ENCODE results near the gene MAIP1.
"Not testable (repeated sequence)": the region's sequence is repeated elsewhere in the genome, so short reads cannot be mapped to it uniquely, and the experiment has no call there.

Gene MAIP1

DNA sequence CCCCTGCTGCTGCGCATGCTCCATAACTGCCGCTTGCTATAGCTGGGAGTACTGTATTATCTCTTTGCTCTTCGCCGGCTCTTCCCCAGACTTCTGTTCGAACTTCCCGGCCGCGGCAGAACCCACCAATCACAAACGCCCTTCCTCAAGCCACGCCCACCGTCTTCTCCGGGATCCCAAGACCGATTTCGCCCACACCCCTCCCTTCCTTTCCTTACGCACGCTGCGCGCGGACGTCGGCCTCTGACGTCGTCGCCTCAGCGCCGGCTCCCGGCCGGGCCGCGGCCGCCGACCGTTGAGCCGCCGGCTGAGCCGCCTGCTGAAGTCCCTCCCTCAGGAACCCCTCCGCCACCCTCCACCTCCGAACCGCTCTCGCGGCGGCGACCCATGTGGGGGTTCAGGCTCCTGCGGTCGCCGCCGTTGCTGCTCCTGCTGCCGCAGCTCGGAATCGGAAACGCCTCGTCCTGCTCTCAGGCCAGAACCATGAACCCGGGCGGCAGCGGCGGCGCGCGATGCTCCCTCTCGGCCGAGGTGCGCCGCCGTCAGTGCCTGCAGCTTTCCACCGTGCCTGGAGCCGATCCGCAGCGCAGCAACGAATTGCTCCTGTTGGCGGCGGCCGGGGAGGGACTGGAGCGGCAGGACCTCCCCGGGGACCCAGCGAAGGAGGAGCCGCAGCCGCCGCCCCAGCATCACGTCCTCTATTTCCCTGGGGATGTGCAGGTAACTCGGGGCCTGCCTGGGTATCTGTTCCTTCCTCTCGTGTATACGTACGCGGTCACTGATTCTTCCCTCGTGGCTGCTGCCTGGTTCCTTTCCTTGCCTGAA, 44.1 kb upstream of the MAIP1 start, which contains the start of gene C2orf69:
Gene C2orf69 (plus strand): TSS at position 242 of the 825 bp plus-strand sequence. CDS start 146 bp downstream, at position 388.
- Histone ChIP-seq H4K20me1 (ENCODE audit: insufficient read depth, low read length) (no peaks in the 10 kb centered on the region), H3F3A (ENCODE audit: insufficient read depth, low read length) (peaks cover 12% of the 10 kb centered on the region; the same call in 1 of the 2 replicates), H3K4me1 (ENCODE audit: low read length) (peaks cover 8% of the 10 kb centered on the region), H3K4me2 (ENCODE audit: low read depth, low read length) (peak within 1 kb of the TSS; percentile 60), H3K9me3 (replicated peaks; ENCODE audit: insufficient read depth, low read length) (no peaks in the 10 kb centered on the region), H3K4me3 (ENCODE audit: low read length) (peak within 1 kb of the TSS; percentile 81), H3K9ac (ENCODE audit: low read length) (peak within 1 kb of the TSS; percentile 89), H2AFZ (ENCODE audit: low read length) (peak within 1 kb of the TSS; percentile 61), H3K27ac (ENCODE audit: low read length) (peak within 1 kb of the TSS; percentile 88), H3K79me2 (ENCODE audit: low read length) (peaks cover 42% of the 10 kb centered on the region), H3K36me3 (replicated peaks; ENCODE audit: insufficient read depth, low read length) (no peaks in the 10 kb centered on the region), H3K27me3 (replicated peaks; ENCODE audit: insufficient read depth, low read length) (no peaks in the 10 kb centered on the region), H3K9me2 (replicated peaks; ENCODE audit: insufficient read depth, low read length) (no peaks in the 10 kb centered on the region)
- TF ChIP-seq EZH2 (optimal IDR thresholded peaks at IDR 0.05; ENCODE audit: low read depth, low read length) (no peak), CTCF (IDR thresholded peaks at IDR 0.05; ENCODE audit: low read length) (0 out of 2 replicates have a peak, but pooled peaks have one; percentile 2)
- peak; percentile 97 for DNase-seq

DNA sequence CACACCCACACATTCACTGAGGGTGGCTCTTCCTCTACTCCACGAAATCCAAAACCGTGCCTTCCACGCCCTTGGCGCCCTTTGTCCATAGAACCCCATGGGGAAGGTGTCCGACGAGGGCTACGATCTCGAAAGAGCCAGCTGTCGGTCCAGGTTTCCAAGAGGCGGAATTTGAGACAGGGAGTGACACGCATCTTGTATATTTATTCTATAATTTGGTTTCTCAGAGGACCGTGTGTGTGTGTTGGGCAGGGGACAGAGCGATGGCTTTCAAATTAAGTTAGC, 43.6 kb upstream of the MAIP1 start:
- peak overlapping the region; percentile 60 for H3K4me2 ChIP-seq (ENCODE audit: low read depth, low read length)
- no peaks in the 10 kb centered on the region for H3K9me3 ChIP-seq (replicated peaks; ENCODE audit: insufficient read depth, low read length)
- peak overlapping the region; percentile 61 for H2AFZ ChIP-seq (ENCODE audit: low read length)
- peak; percentile 38 for DNase-seq
- no peaks in the 10 kb centered on the region for H3K27me3 ChIP-seq (replicated peaks; ENCODE audit: insufficient read depth, low read length)
- peaks cover 12% of the 10 kb centered on the region; the same call in 1 of the 2 replicates for H3F3A ChIP-seq (ENCODE audit: insufficient read depth, low read length)
- no peaks in the 10 kb centered on the region for H4K20me1 ChIP-seq (ENCODE audit: insufficient read depth, low read length)
- H3K4me3 ChIP-seq (ENCODE audit: low read length): peak overlapping the region; percentile 81
- H3K9me2 ChIP-seq (replicated peaks; ENCODE audit: insufficient read depth, low read length): no peaks in the 10 kb centered on the region
- peaks cover 8% of the 10 kb centered on the region for H3K4me1 ChIP-seq (ENCODE audit: low read length)
- H3K27ac ChIP-seq (ENCODE audit: low read length): peak overlapping the region; percentile 88
- H3K36me3 ChIP-seq (replicated peaks; ENCODE audit: insufficient read depth, low read length): 0 out of 2 replicates have a peak, but pooled peaks cover 3% of the 10 kb centered on the region
- peaks cover 48% of the 10 kb centered on the region for H3K79me2 ChIP-seq (ENCODE audit: low read length)
- TF ChIP-seq EZH2phosphoT487 (IDR thresholded peaks at IDR 0.05; ENCODE audit: low read length): no peak
- no peak for TF ChIP-seq EZH2 (optimal IDR thresholded peaks at IDR 0.05; ENCODE audit: low read depth, low read length)
- TF ChIP-seq CTCF (IDR thresholded peaks at IDR 0.05; ENCODE audit: low read length): no peak
- H3K9ac ChIP-seq (ENCODE audit: low read length): peak overlapping the region; percentile 89

DNA sequence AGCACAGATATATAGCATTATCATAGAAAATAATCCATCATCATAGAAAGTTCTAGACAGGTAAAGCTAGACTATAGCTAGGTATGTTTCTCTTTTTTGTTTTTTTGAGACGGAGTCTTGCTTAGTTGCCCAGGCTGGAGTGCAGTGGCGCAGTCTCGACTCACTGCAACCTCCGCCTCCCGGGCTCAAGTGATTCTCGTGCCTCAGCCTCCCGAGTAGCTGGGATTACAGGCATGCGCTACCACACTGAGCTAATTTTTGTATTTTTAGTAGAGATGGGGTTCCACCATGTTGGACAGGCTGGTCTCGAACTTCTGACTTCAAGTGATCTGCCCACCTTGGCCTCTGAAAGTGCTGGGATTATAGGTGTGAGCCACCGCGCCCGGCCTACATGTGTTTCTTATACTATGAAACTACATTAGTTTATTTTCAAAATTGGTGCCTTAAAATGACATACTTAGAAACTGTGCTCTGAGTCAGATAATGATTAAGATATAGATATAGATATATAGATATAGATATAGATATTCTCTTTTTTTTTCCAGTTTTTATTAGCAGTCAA, 42.7 kb upstream of the MAIP1 start:
- H3K9me3 ChIP-seq (replicated peaks; ENCODE audit: insufficient read depth, low read length); H3K27ac ChIP-seq (ENCODE audit: low read length); H3K36me3 ChIP-seq (replicated peaks; ENCODE audit: insufficient read depth, low read length); DNase-seq; H3K4me1 ChIP-seq (ENCODE audit: low read length); H3K27me3 ChIP-seq (replicated peaks; ENCODE audit: insufficient read depth, low read length); H2AFZ ChIP-seq (ENCODE audit: low read length); H3K9me2 ChIP-seq (replicated peaks; ENCODE audit: insufficient read depth, low read length); H4K20me1 ChIP-seq (ENCODE audit: insufficient read depth, low read length): not testable (repeated sequence)
- Histone ChIP-seq H3F3A (ENCODE audit: insufficient read depth, low read length) (peaks cover 12% of the 10 kb centered on the region; the same call in 1 of the 2 replicates), H3K4me3 (ENCODE audit: low read length) (peak overlapping the region; percentile 81), H3K79me2 (ENCODE audit: low read length) (peaks cover 56% of the 10 kb centered on the region), H3K4me2 (ENCODE audit: low read depth, low read length) (peak overlapping the region; percentile 60), H3K9ac (ENCODE audit: low read length) (peak overlapping the region; percentile 89; the same call in 1 of the 2 replicates)

Data from MM.1S (cell line).